IMR-90 (cell line): ENCODE results near the gene ZNF778. TPM values are rescaled to one million over a fixed set of nuclear protein-coding genes. Genes with fewer than 3 reads are reported as not detected.

Source experiments
- ATAC-seq: fragments of 200-7000 bp; cut with Tn5 transposase; 2 replicates; pipeline ENCODE4 v1.9.1; 2020; ENCODE audit warnings: low read depth, mild to moderate bottlenecking, moderate library complexity
- BruUV-seq: library from RNA; stranded (reverse); fragments of 400-500 nt; replicated peaks from 2 replicates; lab custom pipeline; 2021; lab: Mats Ljungman, UMichigan
- CTCF ChIA-PET: fragments of 300-600 bp; formaldehyde crosslinking; extraction: SDS; loops from one replicate; lab custom pipeline; 2021; ENCODE audit warnings: antibody characterized with exemption; lab: Yijun Ruan, JAX
- POLR2A ChIA-PET: fragments of 300-600 bp; sonication (Branson Sonifier 250); formaldehyde crosslinking; loops from one replicate; lab custom pipeline; 2022; ENCODE audit warnings: antibody characterized with exemption; ENCODE audit not compliant: unreplicated experiment; lab: Charles Lee
- DNase-seq: peaks from one replicate; pipeline ENCODE4 v3.0.0; 2013
- H2AFZ ChIP-seq: replicated peaks from 2 replicates; pipeline ENCODE3; 2013; ENCODE audit warnings: low read length, mild to moderate bottlenecking; ENCODE audit not compliant: poor library complexity
- H2AK5ac ChIP-seq: 2 replicates; pipeline ENCODE4 v1.6.1; 2013; ENCODE audit warnings: low read depth, low read length, inconsistent platforms
- H2AK9ac ChIP-seq: replicated peaks from 2 replicates; pipeline ENCODE3; 2013; ENCODE audit warnings: mild to moderate bottlenecking, low read depth, low read length, moderate library complexity; ENCODE audit not compliant: poor library complexity
- H2BK120ac ChIP-seq: 2 replicates; pipeline ENCODE4 v1.6.1; 2013; ENCODE audit warnings: low read depth, low read length, inconsistent platforms
- H2BK15ac ChIP-seq: 3 replicates; pipeline ENCODE4 v1.6.1; 2013; ENCODE audit warnings: low read depth, low read length, inconsistent platforms
- H2BK20ac ChIP-seq: 2 replicates; pipeline ENCODE4 v1.6.1; 2013; ENCODE audit warnings: low read depth, mild to moderate bottlenecking, inconsistent platforms, low read length, moderate library complexity
- H2BK5ac ChIP-seq: 2 replicates; pipeline ENCODE4 v1.6.1; 2013; ENCODE audit warnings: mild to moderate bottlenecking, low read depth, low read length, inconsistent platforms; ENCODE audit not compliant: poor library complexity, severe bottlenecking
- H3K14ac ChIP-seq: replicated peaks from 2 replicates; pipeline ENCODE4 v1.6.1; 2013; ENCODE audit warnings: low read depth, low read length, inconsistent platforms
- H3K18ac ChIP-seq: 2 replicates; pipeline ENCODE4 v1.6.1; 2013; ENCODE audit warnings: low read depth, low read length, control low read depth
- H3K23ac ChIP-seq: 2 replicates; pipeline ENCODE4 v1.6.1; 2013; ENCODE audit warnings: low read depth, low read length, inconsistent platforms
- H3K27ac ChIP-seq: 2 replicates; pipeline ENCODE4 v1.5.1; 2013; ENCODE audit warnings: mild to moderate bottlenecking, control low read depth, low read length; ENCODE audit not compliant: insufficient read depth
- H3K27me3 ChIP-seq: 2 replicates; pipeline ENCODE4 v1.6.1; 2013; ENCODE audit warnings: low read length; ENCODE audit not compliant: control insufficient read depth, insufficient read depth
- H3K36me3 ChIP-seq: 2 replicates; pipeline ENCODE4 v1.6.1; 2013; ENCODE audit warnings: low read length, mixed read lengths; ENCODE audit not compliant: control insufficient read depth, insufficient read depth
- H3K4ac ChIP-seq: 2 replicates; pipeline ENCODE4 v1.6.1; 2013; ENCODE audit warnings: low read depth, low read length, inconsistent platforms
- H3K4me1 ChIP-seq: 2 replicates; pipeline ENCODE4 v1.6.1; 2013; ENCODE audit warnings: low read length, mixed read lengths; ENCODE audit not compliant: control insufficient read depth, insufficient read depth
- H3K4me2 ChIP-seq: 2 replicates; pipeline ENCODE4 v1.6.1; 2013; ENCODE audit warnings: low read depth, mild to moderate bottlenecking, control low read depth, low read length, moderate library complexity
- H3K4me3 ChIP-seq: 2 replicates; pipeline ENCODE4 v1.5.1; 2013; ENCODE audit warnings: low read depth, mild to moderate bottlenecking, control low read depth, low read length, moderate library complexity; ENCODE audit not compliant: insufficient read depth
- H3K56ac ChIP-seq: 2 replicates; pipeline ENCODE4 v1.6.1; 2013; ENCODE audit warnings: low read length, inconsistent platforms; ENCODE audit not compliant: insufficient read depth; ENCODE audit errors: extremely low read depth
- H3K79me1 ChIP-seq, 2 experiments: 2 replicates each; pipeline ENCODE4 v1.6.1; 2013; ENCODE audit warnings: low read length in 2 of 2, inconsistent platforms in 1 of 2, low read depth in 1 of 2
- H3K9ac ChIP-seq: 2 replicates; pipeline ENCODE4 v1.6.1; 2013; ENCODE audit warnings: low read depth, low read length, control low read depth
- H3K9me1 ChIP-seq: 2 replicates; pipeline ENCODE4 v1.6.1; 2013; ENCODE audit warnings: low read length, inconsistent platforms; ENCODE audit not compliant: insufficient read depth
- H3K9me3 ChIP-seq: 2 replicates; pipeline ENCODE4 v1.6.1; 2013; ENCODE audit warnings: low read length; ENCODE audit not compliant: control insufficient read depth, insufficient read depth
- H4K20me1 ChIP-seq: 2 replicates; pipeline ENCODE4 v1.6.1; 2013; ENCODE audit warnings: low read length, inconsistent platforms; ENCODE audit not compliant: insufficient read depth
- H4K5ac ChIP-seq: 2 replicates; pipeline ENCODE4 v1.6.1; 2013; ENCODE audit warnings: mild to moderate bottlenecking, low read depth, low read length, control low read depth
- H4K8ac ChIP-seq, 2 experiments: 2 replicates each; pipeline ENCODE4 v1.6.1; 2013; ENCODE audit warnings: low read depth in 2 of 2, low read length in 2 of 2, control low read depth in 1 of 2, inconsistent platforms in 1 of 2
- H4K91ac ChIP-seq: 2 replicates; pipeline ENCODE4 v1.6.1; 2013; ENCODE audit warnings: low read depth, low read length, inconsistent platforms; ENCODE audit not compliant: insufficient read depth
- CHD1 ChIP-seq: IDR thresholded peaks from 2 replicates; pipeline ENCODE4 v1.6.1; 2012; ENCODE audit warnings: low read depth, low read length, improper control_type of control experiment
- CTCF ChIP-seq: conservative IDR thresholded peaks from 2 replicates; pipeline ENCODE4 v1.5.1; 2012; ENCODE audit warnings: mild to moderate bottlenecking, low read depth, low read length, improper control_type of control experiment
- MAFK ChIP-seq: IDR thresholded peaks from 2 replicates; pipeline ENCODE4 v1.6.1; 2012; ENCODE audit warnings: low read depth, low read length, improper control_type of control experiment
- NFE2L2 ChIP-seq: fragments of 150-350 bp; IDR thresholded peaks from 2 replicates; pipeline ENCODE4 v1.6.1; 2016; ENCODE audit warnings: low read depth, mild to moderate bottlenecking, low read length
- POLR2A ChIP-seq: IDR thresholded peaks from 2 replicates; pipeline ENCODE4 v1.6.1; 2012; ENCODE audit warnings: mild to moderate bottlenecking, low read depth, low read length
- RAD21 ChIP-seq: IDR thresholded peaks from 2 replicates; pipeline ENCODE4 v1.6.1; 2012; ENCODE audit warnings: low read length, improper control_type of control experiment
- RCOR1 ChIP-seq: IDR thresholded peaks from 2 replicates; pipeline ENCODE4 v1.6.1; 2012; ENCODE audit warnings: mild to moderate bottlenecking, low read length, improper control_type of control experiment; ENCODE audit not compliant: insufficient replicate concordance
- RFX5 ChIP-seq: IDR thresholded peaks from 2 replicates; pipeline ENCODE4 v1.8.0; 2012; ENCODE audit warnings: low read depth, mild to moderate bottlenecking, low read length, moderate library complexity
- USF2 ChIP-seq: fragments of 150-350 bp; IDR thresholded peaks from 2 replicates; pipeline ENCODE4 v1.6.1; 2017; ENCODE audit warnings: mild to moderate bottlenecking, antibody characterized with exemption, low read length, low read depth
- WGBS, 2 experiments: methylation state at CpG; one replicate each; pipeline versions ENCODE4 v1.1.5 to v1.1.7; 2013; ENCODE audit warnings: missing lambda C conversion rate in 2 of 2; ENCODE audit not compliant: insufficient read length in 1 of 2; ENCODE audit errors: extremely low coverage in 2 of 2; 5-methylcytosine and 5-hydroxymethylcytosine counted together
- dilution Hi-C: fragments of 300-500 bp; cut with HindIII; formaldehyde crosslinking; loops from one replicate; pipeline ENCODE4 v1.14.3; 2018; ENCODE audit warnings: low sequenced_read_pairs; ENCODE audit not compliant: unreplicated experiment
- in situ Hi-C: fragments of 300-500 bp; cut with MboI; formaldehyde crosslinking; loops from 3 replicates; pipeline ENCODE4 v1.14.3; 2019; ENCODE audit warnings: low sequenced_read_pairs, inconsistent platforms, mixed read lengths
- intact Hi-C: fragments of 100-400 bp; cut with micrococcal nuclease; formaldehyde crosslinking; loops from 2 replicates; pipeline ENCODE4 v1.10.0; 2022
- polyA plus RNA-seq, 3 experiments: library from polyadenylated mRNA; depleted of rRNA; stranded (reverse); fragments of >200 nt; gene quantifications; 2 replicates each; pipeline ENCODE4 v1.2.3, GENCODE V29; 2012; ENCODE audit warnings: low replicate concordance in 1 of 3
- total RNA-seq: library from RNA; depleted of rRNA; stranded (reverse); fragments of >200 nt; gene quantifications from 2 replicates; pipeline ENCODE4 v1.2.3, GENCODE V29; 2012

ZNF778 gene
- total and polyA plus RNA-seq, 2 of the 4 experiments (the other 2 are of a cell fraction), result 5.6 to 9.9 TPM

- H4K8ac ChIP-seq, result no peak overlapping the region
- DNase-seq (no peak), ATAC-seq (no peak)
- H3K23ac ChIP-seq, result no peak overlapping the region
- no peak overlapping the region for H4K5ac ChIP-seq
- BruUV-seq, result no TSS peak
- no peaks in the 10 kb centered on the region for H3K27me3 ChIP-seq
- no peak overlapping the region for H3K4ac ChIP-seq
- H3K36me3 ChIP-seq, result peaks cover 78% of the 10 kb centered on the region
- dilution Hi-C loops (no loop called here), intact Hi-C loops (no loop called here), in situ Hi-C loops (no loop called here)
- no peak overlapping the region for H3K4me2 ChIP-seq
- no peak overlapping the region for H3K56ac ChIP-seq
- H3K27ac ChIP-seq, result no peak overlapping the region
- H2AK9ac ChIP-seq, result no peak overlapping the region
- H3K4me3 ChIP-seq, result no peak overlapping the region
- H3K9ac ChIP-seq, result no peak overlapping the region
- H2BK15ac ChIP-seq, result no peak overlapping the region
- no peaks in the 10 kb centered on the region for H3K4me1 ChIP-seq
- H2BK20ac ChIP-seq, result no peak overlapping the region
- peaks cover 36% of the 10 kb centered on the region for H4K20me1 ChIP-seq
- H3K9me1 ChIP-seq, result no peaks in the 10 kb centered on the region
- no peaks in the 10 kb centered on the region for H3K9me3 ChIP-seq
- no peak overlapping the region for H4K91ac ChIP-seq
- ChIA-PET POLR2A (no interaction called here), CTCF (no interaction called here)
- no peak overlapping the region for H3K18ac ChIP-seq
- no peak overlapping the region for H2AFZ ChIP-seq
- H2BK120ac ChIP-seq, result no peak overlapping the region
- 89% methylated on average over 14 of the region's 36 CpGs; no CpG with 5 or more reads in 1 of the 2 experiments for WGBS, 2 experiments
- no peak overlapping the region for H2BK5ac ChIP-seq
- no peak overlapping the region for H3K14ac ChIP-seq
- TF ChIP-seq CTCF (no peak), POLR2A (no peak), USF2 (no peak), NFE2L2 (no peak), RAD21 (no peak), CHD1 (no peak), RCOR1 (no peak), RFX5 (no peak), MAFK (no peak)
- H2AK5ac ChIP-seq, result no peak overlapping the region
- H3K79me1 ChIP-seq, result peaks cover 16 to 42% of the 10 kb centered on the region in 2 experiments
Measured at GRCh38 chr16:89278441-89279240, 61.1 kb downstream of the ZNF778 start.
